HG02943 (cell line): ENCODE results near the gene EVX2.

Experiments used
- ATAC-seq: cut with Tn5 transposase; IDR thresholded peaks from one replicate; pipeline ENCODE4 v1.9.1; 2021; ENCODE audit warnings: mild to moderate bottlenecking, low read depth, moderate library complexity; ENCODE audit not compliant: unreplicated experiment

EVX2 gene

GRCh38 chr2:176071330-176072291 lies 12.2 kb downstream of the EVX2 start:
- ATAC-seq = no peak

- ATAC-seq = no peak
Measured at GRCh38 chr2:176068419-176068832, 15.3 kb downstream of the EVX2 start.

GRCh38 chr2:176067589-176068418 lies 16.0 kb downstream of the EVX2 start:
- ATAC-seq = no peak

- ATAC-seq = no peak
Measured at GRCh38 chr2:176066645-176067588, 16.8 kb downstream of the EVX2 start.

- no peak for ATAC-seq
Measured at GRCh38 chr2:176063958-176064357, 19.8 kb downstream of the EVX2 start.

- no peak for ATAC-seq
Measured at GRCh38 chr2:176056406-176056805, 27.4 kb downstream of the EVX2 start.

- no peak for ATAC-seq
Measured at GRCh38 chr2:176039375-176039774, 44.4 kb downstream of the EVX2 start.

- ATAC-seq = no peak
Measured at GRCh38 chr2:176038694-176039093, 45.1 kb downstream of the EVX2 start.

- no peak for ATAC-seq
Measured at GRCh38 chr2:176035013-176035691, 48.6 kb downstream of the EVX2 start.

GRCh38 chr2:176027806-176028205 lies 56.0 kb downstream of the EVX2 start:
- no peak for ATAC-seq
